ENCODE measurements around the gene AP2A1.

The AP2A1 gene

DNA sequence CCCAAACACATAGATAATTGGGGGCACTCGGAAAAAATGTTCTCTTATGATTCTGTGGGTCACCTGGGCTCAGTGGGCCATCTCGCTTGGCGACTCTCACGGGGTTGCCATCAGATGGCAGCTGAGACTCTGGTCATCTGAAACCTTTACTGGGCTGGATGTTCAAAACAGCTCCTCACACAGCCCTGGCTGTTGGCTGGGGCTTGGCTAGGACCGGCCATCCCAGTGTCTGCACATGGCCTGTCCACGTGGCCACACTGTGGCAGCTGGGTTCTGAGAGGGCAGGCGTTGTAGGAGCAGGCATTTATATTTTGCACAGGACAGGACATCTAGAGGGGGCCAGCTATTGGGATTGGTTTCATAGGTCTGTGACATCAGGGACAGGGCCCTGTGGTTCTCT is 66.8 kb downstream of the AP2A1 start:
- TF ChIP-seq EZH2phosphoT487 (IDR thresholded peaks at IDR 0.05; ENCODE audit: low read depth), result no peak
- TF ChIP-seq, protein P1, sequence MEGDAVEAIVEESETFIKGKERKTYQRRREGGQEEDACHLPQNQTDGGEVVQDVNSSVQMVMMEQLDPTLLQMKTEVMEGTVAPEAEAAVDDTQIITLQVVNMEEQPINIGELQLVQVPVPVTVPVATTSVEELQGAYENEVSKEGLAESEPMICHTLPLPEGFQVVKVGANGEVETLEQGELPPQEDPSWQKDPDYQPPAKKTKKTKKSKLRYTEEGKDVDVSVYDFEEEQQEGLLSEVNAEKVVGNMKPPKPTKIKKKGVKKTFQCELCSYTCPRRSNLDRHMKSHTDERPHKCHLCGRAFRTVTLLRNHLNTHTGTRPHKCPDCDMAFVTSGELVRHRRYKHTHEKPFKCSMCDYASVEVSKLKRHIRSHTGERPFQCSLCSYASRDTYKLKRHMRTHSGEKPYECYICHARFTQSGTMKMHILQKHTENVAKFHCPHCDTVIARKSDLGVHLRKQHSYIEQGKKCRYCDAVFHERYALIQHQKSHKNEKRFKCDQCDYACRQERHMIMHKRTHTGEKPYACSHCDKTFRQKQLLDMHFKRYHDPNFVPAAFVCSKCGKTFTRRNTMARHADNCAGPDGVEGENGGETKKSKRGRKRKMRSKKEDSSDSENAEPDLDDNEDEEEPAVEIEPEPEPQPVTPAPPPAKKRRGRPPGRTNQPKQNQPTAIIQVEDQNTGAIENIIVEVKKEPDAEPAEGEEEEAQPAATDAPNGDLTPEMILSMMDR (IDR thresholded peaks at IDR 0.05; ENCODE audit: low read depth, low read length), result no peak
- Histone ChIP-seq H3K4me3 (ENCODE audit: low read length) (no peak overlapping the region), H3K79me2 (ENCODE audit: low read length) (no peaks in the 10 kb centered on the region; the same call in 1 of the 2 replicates), H3K27ac (ENCODE audit: low read length) (no peak overlapping the region), H3K4me2 (ENCODE audit: low read length) (no peak overlapping the region), H3K27me3 (ENCODE audit: low read depth, low read length) (no peaks in the 10 kb centered on the region), H3K9ac (ENCODE audit: low read length) (no peak overlapping the region), H3K9me3 (ENCODE audit: insufficient read depth, low read length) (no peaks in the 10 kb centered on the region), H4K20me1 (ENCODE audit: insufficient read depth, low read length) (peaks cover 11% of the 10 kb centered on the region), H2AFZ (ENCODE audit: low read depth, low read length) (no peak overlapping the region), H3K4me1 (ENCODE audit: low read length) (no peaks in the 10 kb centered on the region), H3K36me3 (replicated peaks; ENCODE audit: low read depth, low read length) (peaks cover 71% of the 10 kb centered on the region)

DNA sequence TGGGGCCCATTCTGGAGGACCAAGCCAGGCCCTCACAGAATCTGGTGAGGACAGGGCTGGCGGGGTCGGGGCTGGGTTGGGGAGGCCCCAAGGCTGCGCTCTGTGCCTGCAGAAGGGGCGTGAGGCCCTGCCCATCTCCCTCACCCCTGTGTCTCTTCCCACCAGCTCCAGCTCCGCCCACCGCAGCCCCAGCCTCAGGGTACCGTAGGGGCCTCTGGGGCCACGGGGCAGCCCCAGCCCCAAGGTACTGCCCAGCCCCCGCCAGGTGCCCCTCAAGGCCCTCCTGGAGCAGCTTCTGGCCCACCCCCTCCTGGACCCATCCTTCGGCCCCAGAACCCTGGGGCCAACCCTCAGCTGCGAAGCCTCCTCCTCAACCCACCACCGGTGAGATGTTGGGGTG is 68.8 kb downstream of the AP2A1 start:
- Histone ChIP-seq H3K4me2 (ENCODE audit: low read length) (no peak overlapping the region), H4K20me1 (ENCODE audit: insufficient read depth, low read length) (peaks cover 6% of the 10 kb centered on the region), H3K36me3 (replicated peaks; ENCODE audit: low read depth, low read length) (peaks cover 80% of the 10 kb centered on the region), H3K27ac (ENCODE audit: low read length) (no peak overlapping the region), H3K27me3 (ENCODE audit: low read depth, low read length) (no peaks in the 10 kb centered on the region), H3K4me3 (ENCODE audit: low read length) (no peak overlapping the region), H3K9me3 (ENCODE audit: insufficient read depth, low read length) (no peaks in the 10 kb centered on the region), H3K79me2 (ENCODE audit: low read length) (no peaks in the 10 kb centered on the region), H2AFZ (ENCODE audit: low read depth, low read length) (no peak overlapping the region), H3K9ac (ENCODE audit: low read length) (no peak overlapping the region), H3K4me1 (ENCODE audit: low read length) (no peaks in the 10 kb centered on the region)
- TF ChIP-seq, protein P1 (IDR thresholded peaks at IDR 0.05; ENCODE audit: low read depth, low read length), result no peak
- TF ChIP-seq EZH2phosphoT487 (IDR thresholded peaks at IDR 0.05; ENCODE audit: low read depth), result no peak

DNA sequence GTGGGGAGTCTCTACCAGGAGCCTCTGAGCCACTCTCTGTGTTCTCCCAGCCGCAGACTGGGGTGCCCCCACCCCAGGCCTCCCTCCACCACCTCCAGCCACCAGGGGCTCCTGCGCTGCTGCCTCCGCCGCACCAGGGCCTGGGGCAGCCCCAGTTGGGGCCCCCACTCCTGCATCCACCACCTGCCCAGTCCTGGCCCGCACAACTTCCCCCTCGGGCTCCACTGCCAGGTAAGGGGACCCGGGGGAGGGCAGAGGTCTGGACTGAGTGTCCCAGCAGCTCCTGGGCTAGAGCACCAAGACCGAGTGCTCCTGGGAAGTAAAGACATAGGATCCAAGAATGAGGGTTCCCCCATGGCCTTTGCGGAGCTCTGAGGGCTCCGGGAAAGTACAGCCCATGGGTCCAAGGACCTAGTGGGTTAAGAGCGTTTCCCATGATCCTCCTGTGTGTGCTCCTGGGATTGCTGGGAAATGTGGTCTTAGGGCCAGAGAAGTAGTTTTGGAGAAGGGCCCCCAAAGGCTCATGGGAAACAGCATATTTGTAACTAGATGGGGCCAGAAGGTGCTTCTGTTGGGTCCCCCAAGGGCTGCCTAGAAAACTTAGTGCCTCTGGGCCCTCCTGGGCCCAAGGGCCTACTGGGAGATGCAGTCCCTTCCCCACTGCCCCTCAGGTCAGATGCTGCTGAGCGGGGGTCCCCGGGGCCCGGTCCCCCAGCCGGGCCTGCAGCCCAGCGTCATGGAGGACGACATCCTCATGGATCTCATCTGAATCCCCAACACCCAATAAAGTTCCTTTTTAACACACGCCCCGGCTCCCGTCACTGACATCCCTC is 69.6 kb downstream of the AP2A1 start:
- no peak for TF ChIP-seq EZH2phosphoT487 (IDR thresholded peaks at IDR 0.05; ENCODE audit: low read depth)
- TF ChIP-seq, protein P1 (IDR thresholded peaks at IDR 0.05; ENCODE audit: low read depth, low read length), result no peak
- Histone ChIP-seq H3K79me2 (ENCODE audit: low read length) (no peaks in the 10 kb centered on the region), H3K9ac (ENCODE audit: low read length) (no peak overlapping the region), H3K36me3 (replicated peaks; ENCODE audit: low read depth, low read length) (peaks cover 78% of the 10 kb centered on the region), H3K9me3 (ENCODE audit: insufficient read depth, low read length) (no peaks in the 10 kb centered on the region), H3K27me3 (ENCODE audit: low read depth, low read length) (no peaks in the 10 kb centered on the region), H3K27ac (ENCODE audit: low read length) (no peak overlapping the region), H3K4me1 (ENCODE audit: low read length) (no peaks in the 10 kb centered on the region), H2AFZ (ENCODE audit: low read depth, low read length) (no peak overlapping the region), H4K20me1 (ENCODE audit: insufficient read depth, low read length) (peaks cover 4% of the 10 kb centered on the region; the same call in 1 of the 2 replicates), H3K4me2 (ENCODE audit: low read length) (no peak overlapping the region), H3K4me3 (ENCODE audit: low read length) (no peak overlapping the region)

DNA sequence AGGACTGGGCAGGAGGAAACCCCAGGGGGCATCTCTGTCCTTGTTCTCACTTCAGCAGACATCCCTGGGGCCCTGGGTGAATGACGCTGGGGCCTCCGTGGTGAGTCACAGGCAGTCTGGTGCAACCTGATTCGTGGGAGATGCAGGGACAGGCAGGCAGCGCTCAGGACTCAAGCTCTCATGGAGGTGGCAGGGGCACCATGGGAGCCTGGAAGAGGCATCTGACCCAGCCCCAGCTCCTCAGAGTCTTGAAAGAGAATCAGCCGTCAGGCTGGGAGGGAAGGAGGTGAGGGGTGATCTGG is 70.2 kb downstream of the AP2A1 start:
- Histone ChIP-seq H4K20me1 (ENCODE audit: insufficient read depth, low read length) (peaks cover 4% of the 10 kb centered on the region; the same call in 1 of the 2 replicates), H3K4me1 (ENCODE audit: low read length) (no peaks in the 10 kb centered on the region), H3K27ac (ENCODE audit: low read length) (no peak overlapping the region), H3K79me2 (ENCODE audit: low read length) (no peaks in the 10 kb centered on the region), H3K4me3 (ENCODE audit: low read length) (no peak overlapping the region), H3K27me3 (ENCODE audit: low read depth, low read length) (no peaks in the 10 kb centered on the region), H3K36me3 (replicated peaks; ENCODE audit: low read depth, low read length) (peaks cover 72% of the 10 kb centered on the region), H3K9ac (ENCODE audit: low read length) (no peak overlapping the region), H2AFZ (ENCODE audit: low read depth, low read length) (no peak overlapping the region), H3K9me3 (ENCODE audit: insufficient read depth, low read length) (no peaks in the 10 kb centered on the region), H3K4me2 (ENCODE audit: low read length) (no peak overlapping the region)
- TF ChIP-seq EZH2phosphoT487 (IDR thresholded peaks at IDR 0.05; ENCODE audit: low read depth), result no peak
- TF ChIP-seq, protein P1 (IDR thresholded peaks at IDR 0.05; ENCODE audit: low read depth, low read length), result no peak
